Measurements from ENCODE around the gene CASKIN1.

GRCh38 chr16:2145843-2146242, 50.6 kb downstream of the CASKIN1 start:
- TF ChIP-seq POLR2A (IDR thresholded peaks at IDR 0.05) (no peak), CTCF (IDR thresholded peaks at IDR 0.05) (no peak)
